Germinal center (tissue), 1 donor: ENCODE results near the gene CACNA2D4.

Experiments
- DNase-seq: peaks from one replicate; pipeline ENCODE4 v3.0.0; 2012; ENCODE audit warnings: mixed read lengths, low spot score

CACNA2D4 gene

DNA sequence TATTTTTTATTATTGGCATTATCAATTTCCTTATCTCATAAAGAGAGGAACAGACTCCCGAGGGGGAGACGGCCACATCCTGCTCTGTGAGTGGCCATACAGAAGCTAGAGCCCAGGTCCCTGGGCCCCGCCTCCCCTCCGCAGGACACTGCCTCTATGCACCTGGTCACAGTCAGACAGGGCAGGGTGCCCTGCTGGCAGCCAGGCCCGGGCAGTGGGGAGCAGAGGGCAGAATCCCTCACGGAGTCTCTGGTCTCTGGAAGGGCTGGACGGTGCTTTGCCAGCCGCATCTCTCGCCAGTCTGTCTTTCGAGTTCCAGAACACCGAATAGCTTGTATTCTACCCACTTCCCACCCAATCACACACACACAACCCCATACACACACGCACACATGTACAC, 16.4 kb upstream of the CACNA2D4 start:
- no peak for DNase-seq

- no peak for DNase-seq
Measured at GRCh38 chr12:1934068-1934467, 15.6 kb upstream of the CACNA2D4 start.

GRCh38 chr12:1933342-1934051, 15.0 kb upstream of the CACNA2D4 start:
- peak; percentile 53 for DNase-seq

GRCh38 chr12:1932264-1932777, 13.9 kb upstream of the CACNA2D4 start:
- DNase-seq: peak; percentile 30

DNA sequence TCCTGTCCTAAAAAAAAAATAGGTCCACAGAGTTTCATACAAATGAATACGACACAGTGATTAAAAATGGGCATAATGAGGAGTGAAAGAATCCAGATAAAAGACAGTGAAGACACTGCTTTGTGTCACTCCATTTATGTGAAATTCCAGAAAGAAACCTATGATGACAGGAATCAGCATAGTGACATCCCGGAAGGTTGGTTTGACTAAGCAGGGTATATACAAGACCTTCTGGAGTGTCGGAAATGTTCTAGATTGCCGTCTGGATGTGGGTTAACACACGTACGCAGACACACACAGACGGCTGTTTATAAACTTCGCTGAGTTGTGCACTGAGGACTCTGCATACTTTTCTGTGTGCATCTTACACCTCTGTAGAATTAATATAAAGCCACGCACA, 13.2 kb upstream of the CACNA2D4 start:
- no peak for DNase-seq

DNA sequence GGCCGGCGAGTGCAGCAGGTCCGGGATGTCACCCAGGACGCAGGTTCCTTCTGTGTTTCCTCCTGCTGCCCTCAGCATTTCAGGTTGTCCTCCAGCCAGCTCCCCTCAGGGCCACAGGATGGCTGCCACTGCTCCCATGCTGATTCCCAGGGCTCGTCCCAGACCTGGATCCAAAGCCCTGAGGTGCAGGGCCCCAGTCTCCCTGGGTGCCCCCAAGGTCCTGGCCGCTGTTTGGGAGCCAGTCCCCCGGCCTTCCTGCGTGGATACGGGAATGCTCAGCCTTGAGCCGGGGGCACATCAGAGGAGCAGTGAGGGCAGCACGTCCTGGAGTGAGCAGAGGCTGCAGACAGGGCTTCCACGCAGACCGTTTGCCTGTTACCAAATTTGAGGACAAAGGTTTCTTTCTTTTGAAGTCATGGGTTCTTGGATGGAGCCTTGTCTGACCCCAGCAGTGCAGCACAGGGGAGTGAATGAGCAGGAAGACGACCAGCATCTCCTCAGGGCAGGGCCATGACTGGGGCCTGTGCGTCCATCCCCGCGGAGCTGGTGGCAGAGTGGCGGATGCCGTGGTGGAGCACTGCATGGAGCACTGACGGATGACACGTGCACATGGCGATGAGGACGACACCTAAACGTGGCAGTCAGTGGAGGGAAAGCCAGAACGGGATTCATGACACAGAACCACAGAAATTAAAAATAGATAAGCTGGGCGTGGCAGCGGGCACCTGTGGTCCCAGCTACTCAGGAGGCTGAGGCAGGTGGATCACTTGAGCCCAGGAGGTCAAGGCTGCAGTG, 12.5 kb upstream of the CACNA2D4 start:
- no peak for DNase-seq

- no peak for DNase-seq
Measured at GRCh38 chr12:1929985-1930802, 11.7 kb upstream of the CACNA2D4 start.

GRCh38 chr12:1929241-1929984, 11.0 kb upstream of the CACNA2D4 start:
- no peak for DNase-seq

DNA sequence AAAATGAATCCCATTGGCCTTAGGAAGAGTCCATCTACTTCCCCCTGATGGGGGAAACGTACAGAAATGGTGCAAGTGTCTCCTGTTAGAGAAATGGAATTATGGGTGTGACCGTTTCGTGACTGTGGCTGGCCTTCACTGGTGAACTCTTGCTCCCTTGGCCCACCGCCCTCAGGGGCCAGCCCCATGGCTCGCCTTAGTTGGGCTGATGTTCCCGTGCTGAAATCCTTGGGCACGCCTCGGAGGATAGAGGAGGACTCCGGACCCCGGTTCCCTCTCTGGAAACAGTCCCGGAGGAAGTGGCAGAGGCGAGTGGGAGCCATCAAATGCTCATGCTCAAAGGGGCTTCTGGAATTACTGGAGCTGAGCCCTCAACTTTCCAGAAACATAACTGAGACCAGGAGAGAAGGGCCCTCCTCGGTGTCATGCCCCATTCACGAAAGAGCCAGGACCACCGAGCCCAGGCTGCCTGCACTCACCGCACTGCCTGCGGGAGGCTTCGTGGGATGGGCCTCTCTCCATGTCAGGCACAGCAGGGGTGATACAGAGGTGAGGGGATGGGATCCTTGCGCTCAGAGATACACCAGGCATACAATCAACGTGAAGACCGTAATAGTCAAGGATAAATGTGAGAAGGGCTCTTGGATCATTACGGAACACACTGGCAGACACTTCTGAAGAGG, 10.1 kb upstream of the CACNA2D4 start:
- no peak for DNase-seq

GRCh38 chr12:1927751-1928351, 9.4 kb upstream of the CACNA2D4 start:
- no peak for DNase-seq

- DNase-seq: no peak
Measured at GRCh38 chr12:1927051-1927680, 8.7 kb upstream of the CACNA2D4 start.

DNA sequence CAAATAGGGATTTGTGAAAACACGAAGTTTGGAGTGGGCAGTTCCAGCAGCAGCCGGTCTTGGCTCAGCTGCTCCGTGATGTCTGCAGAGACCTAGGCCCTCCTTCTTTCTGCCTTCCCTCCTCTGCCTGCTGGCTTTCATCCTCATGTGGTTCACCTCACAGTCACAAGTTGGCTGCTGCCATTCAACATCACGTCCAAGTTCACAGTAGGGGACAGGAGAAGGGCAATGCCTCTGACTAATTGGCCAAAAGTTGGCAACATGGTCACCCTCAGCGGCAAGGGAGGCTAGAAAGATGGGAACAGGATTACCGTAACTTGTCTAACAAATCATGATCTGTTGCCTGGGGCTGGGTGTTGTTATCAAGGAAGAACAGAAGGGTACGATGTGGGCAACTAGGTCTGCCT, 7.8 kb upstream of the CACNA2D4 start:
- DNase-seq: no peak

DNA sequence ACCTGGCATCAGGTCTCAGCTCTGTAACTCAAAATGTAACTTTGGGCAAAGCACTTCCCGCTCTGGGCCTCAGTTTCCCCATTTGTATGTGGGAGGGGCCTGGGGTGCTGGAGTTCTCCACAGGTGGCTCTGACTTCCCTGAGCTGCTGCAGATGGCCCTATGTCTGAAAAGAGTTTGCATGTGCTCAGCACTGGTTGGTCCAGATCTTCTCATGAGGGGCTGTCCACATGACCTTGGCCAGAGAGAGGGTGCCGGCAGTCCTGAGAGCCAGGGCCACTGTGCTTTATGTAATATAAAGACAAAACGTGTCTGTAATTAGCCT, 7.2 kb upstream of the CACNA2D4 start:
- DNase-seq: no peak

GRCh38 chr12:1924996-1925683, 6.7 kb upstream of the CACNA2D4 start:
- DNase-seq: no peak

GRCh38 chr12:1922985-1923384, 4.5 kb upstream of the CACNA2D4 start:
- DNase-seq: no peak

DNA sequence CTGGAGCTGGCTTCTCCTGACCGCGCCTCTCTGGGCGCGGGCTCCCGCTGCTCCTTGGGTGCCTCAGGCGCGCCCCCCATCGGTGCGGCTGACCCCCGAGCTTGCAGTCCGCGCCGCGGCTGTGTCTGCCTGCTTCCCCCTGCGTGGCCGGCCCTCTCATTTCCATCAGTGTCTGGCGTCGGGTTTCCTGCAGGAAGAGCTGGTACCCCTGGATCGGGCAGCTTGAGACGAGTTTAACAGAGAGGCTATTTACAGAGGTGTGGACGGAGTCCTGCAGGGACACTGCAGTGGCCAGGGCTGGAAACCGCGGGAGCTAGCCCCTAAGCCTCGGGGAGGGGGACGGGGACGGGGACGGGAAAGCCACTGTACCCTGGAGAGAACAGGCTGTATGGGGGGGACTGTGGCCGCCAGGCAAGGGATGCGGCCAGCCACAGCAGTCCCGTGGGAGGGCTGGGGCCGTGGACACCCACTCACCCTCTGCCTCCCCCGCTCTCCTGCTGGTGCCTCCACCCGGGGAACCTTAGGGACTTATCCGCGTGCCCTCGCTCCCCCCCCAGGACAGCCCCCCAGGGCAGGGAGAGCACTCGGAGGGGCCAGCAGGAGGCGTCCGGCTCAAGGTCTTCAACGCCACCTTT, 3.7 kb upstream of the CACNA2D4 start:
- peak; percentile 1 for DNase-seq

DNA sequence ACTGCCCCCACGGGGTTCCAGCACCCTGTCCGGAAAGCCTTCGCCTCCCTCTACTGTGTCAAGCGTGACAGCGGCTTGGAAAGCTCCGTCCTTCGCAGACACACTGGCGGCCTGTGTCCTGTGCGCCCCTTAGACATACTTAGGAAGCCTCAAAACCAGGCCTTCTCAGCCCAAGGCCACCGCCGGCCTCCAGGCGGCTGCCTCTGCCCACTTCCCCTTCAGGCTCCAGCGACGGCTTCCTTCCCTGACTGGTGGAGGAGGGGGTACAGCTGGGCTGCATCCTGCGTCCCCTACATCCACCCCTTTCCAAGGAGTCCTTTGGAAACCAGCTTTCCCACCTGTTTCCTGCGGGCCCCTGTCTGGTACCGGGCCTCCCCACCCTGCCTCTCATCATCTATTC, 2.5 kb upstream of the CACNA2D4 start:
- peak; percentile 22 for DNase-seq

DNA sequence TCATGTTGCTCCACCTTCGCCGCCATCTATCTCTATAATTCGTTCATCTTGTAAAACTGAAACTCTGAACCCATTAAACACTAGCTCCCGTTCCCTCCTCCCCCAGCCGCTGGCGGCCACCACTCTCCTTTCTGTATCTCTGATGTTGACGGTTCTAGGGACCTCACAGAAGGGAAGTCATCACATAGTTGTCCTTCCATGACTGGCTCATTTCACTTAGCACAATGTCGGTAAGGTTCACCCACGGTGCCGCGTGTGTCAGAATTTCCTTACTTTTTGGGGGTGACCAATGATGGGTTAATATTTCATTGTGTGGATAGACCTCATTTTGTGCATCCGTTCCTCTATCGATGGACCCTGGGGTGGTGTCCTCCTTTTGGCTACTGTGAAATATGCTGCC, 2.0 kb upstream of the CACNA2D4 start:
- DNase-seq: peak; percentile 1

DNA sequence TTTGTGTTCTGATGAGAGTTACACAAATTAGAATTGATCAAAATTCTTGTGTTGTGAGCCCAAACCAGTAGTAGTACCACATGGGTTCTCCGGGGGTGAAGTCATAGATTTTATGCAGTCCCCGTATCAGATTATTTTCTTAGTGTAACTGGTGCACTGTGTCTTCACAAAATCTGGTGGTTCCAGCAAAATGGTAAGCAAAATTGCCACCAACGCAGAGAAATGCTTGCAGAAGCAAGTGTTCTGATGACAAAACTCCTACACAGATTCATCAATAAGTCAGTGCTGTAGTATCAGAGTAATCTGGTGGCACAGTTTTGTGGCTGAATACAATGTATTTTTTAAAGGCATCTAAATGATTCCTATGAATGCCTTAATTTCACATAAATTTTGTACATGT, 1.3 kb upstream of the CACNA2D4 start:
- no peak for DNase-seq
